WERI-Rb-1 (cell line): ENCODE results near the gene CDC27.

Source experiments
- DNase-seq: peaks from one replicate; pipeline ENCODE4 v3.0.0-alpha.2; 2020
- H3K27ac ChIP-seq: fragments of 250-450 bp; sonication (Bioruptor Pico); 2 replicates; pipeline ENCODE4 v1.5.1; 2020; ENCODE audit warnings: mild to moderate bottlenecking, moderate library complexity
- H3K27me3 ChIP-seq: fragments of 250-450 bp; sonication (Bioruptor Pico); 2 replicates; pipeline ENCODE4 v1.5.1; 2021; ENCODE audit warnings: mild to moderate bottlenecking, low read depth, moderate library complexity; ENCODE audit not compliant: insufficient read depth, severe bottlenecking
- H3K36me3 ChIP-seq: fragments of 250-450 bp; sonication (Bioruptor Pico); 2 replicates; pipeline ENCODE4 v1.5.1; 2020; ENCODE audit warnings: mild to moderate bottlenecking, moderate library complexity
- H3K4me3 ChIP-seq: 2 replicates; pipeline ENCODE4 v1.5.1; 2011; ENCODE audit warnings: low read depth, mild to moderate bottlenecking, control low read depth, low read length
- H3K9me3 ChIP-seq: fragments of 250-450 bp; sonication (Bioruptor Pico); 2 replicates; pipeline ENCODE4 v1.5.1; 2021; ENCODE audit warnings: mild to moderate bottlenecking, moderate library complexity; ENCODE audit not compliant: severe bottlenecking
- TF ChIP-seq, protein P1 (sequence below): IDR thresholded peaks from 2 replicates; pipeline ENCODE4 v1.5.1; 2011; ENCODE audit warnings: low read depth, mild to moderate bottlenecking, control low read depth, inconsistent platforms, low read length

Gene CDC27

DNA sequence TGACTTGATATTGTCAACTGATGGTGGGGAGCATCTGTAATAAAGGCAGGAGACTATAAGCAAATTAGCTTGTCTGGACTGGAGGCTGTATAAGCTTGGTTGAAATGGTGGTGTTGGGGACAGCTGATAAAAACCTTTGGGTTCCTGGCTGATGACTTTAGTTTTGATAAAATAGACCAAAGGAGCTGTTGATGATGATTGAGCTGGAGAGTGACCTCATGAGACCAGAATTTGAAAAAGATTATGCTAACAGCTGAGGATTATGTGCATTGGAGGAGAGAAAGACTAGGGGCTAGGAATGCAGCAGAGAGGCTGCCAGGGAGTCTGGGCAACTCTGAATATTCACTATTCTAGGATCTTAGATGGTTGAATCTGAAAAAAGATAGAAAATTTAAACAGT, 8.7 kb upstream of the CDC27 start:
- Histone ChIP-seq H3K9me3 (peaks cover 8% of the 10 kb centered on the region), H3K36me3 (no peaks in the 10 kb centered on the region), H3K27ac (peak overlapping the region; percentile 12; the same call in 1 of the 2 replicates), H3K27me3 (no peaks in the 10 kb centered on the region), H3K4me3 (no peak overlapping the region)
- no peak for DNase-seq
- TF ChIP-seq, protein P1, sequence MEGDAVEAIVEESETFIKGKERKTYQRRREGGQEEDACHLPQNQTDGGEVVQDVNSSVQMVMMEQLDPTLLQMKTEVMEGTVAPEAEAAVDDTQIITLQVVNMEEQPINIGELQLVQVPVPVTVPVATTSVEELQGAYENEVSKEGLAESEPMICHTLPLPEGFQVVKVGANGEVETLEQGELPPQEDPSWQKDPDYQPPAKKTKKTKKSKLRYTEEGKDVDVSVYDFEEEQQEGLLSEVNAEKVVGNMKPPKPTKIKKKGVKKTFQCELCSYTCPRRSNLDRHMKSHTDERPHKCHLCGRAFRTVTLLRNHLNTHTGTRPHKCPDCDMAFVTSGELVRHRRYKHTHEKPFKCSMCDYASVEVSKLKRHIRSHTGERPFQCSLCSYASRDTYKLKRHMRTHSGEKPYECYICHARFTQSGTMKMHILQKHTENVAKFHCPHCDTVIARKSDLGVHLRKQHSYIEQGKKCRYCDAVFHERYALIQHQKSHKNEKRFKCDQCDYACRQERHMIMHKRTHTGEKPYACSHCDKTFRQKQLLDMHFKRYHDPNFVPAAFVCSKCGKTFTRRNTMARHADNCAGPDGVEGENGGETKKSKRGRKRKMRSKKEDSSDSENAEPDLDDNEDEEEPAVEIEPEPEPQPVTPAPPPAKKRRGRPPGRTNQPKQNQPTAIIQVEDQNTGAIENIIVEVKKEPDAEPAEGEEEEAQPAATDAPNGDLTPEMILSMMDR, result no peak

DNA sequence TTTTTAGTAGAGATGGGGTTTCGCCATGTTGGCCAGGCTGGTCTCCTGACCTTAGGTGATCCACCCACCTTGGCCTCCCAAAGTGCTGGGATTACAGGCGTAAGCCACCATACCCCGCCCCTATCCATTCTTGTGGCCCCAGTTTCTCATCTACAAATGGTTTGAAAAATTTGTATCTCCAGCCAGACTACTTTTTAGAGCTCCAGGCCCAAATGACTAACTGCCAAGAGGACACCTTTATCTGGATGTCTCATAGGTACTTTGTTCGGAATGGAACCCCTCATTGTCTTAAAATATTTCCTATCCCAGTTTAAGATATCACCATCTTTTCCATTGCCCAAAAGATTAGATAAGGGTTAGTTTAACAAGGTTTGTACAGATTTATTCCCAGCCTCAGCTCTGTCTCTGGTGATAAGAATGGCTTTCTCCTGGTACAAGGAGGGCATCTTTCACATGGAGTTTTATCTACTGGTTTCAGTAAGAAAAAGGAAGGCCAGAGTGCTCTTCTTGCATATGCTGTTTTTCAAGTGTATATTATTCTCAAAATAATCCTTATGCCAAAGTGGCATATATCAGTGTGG, 4.9 kb upstream of the CDC27 start:
- Histone ChIP-seq H3K27ac (no peak overlapping the region), H3K36me3 (no peaks in the 10 kb centered on the region), H3K9me3 (peaks cover 8% of the 10 kb centered on the region), H3K4me3 (no peak overlapping the region), H3K27me3 (no peaks in the 10 kb centered on the region)
- TF ChIP-seq, protein P1, result no peak
- no peak for DNase-seq

DNA sequence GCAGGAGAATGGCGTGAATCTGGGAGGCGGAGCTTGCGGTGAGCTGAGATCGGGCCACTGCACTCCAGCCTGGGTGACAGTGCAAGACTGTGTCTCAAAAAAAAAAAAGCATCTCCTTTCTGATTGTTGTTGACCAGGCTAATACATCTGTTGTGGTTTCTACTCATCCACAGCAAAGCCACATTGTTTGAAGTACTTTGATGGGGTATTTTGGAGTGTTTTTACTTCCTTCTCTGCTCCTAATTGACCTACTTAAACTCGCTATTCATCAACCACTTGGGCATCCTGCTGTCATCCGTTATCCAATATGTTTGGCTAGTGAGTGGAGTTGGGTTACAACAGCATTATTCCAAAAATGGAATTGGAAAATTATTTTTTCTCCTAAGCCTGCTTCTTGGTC, 3.5 kb upstream of the CDC27 start:
- Histone ChIP-seq H3K9me3 (peaks cover 8% of the 10 kb centered on the region), H3K27ac (no peak overlapping the region), H3K4me3 (no peak overlapping the region), H3K36me3 (peaks cover 4% of the 10 kb centered on the region; the same call in 1 of the 2 replicates), H3K27me3 (no peaks in the 10 kb centered on the region)
- no peak for DNase-seq
- TF ChIP-seq, protein P1, result no peak

DNA sequence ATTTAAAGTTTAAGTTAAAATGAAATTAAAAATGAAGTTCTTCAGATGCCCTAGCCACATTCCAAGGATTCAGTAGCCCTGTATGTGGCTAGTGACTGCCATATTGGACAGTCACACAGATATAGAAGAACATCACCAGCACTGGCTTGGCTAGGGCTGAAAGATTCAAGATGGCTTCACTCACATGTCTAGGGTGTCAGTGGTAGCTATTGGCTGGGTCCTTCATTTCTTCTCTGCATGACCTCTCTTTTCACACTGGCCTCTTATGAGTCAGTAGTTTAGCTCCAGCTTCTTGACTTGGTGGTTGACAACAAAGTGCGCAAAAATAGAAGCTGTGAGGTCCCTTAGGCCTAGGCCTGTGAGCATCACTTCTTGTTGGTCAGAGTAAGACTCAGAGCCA, 1.7 kb upstream of the CDC27 start:
- H3K4me3 ChIP-seq, result no peak overlapping the region
- H3K27ac ChIP-seq, result no peak overlapping the region
- H3K27me3 ChIP-seq, result no peaks in the 10 kb centered on the region
- TF ChIP-seq, protein P1, result no peak
- no peak for DNase-seq
- peaks cover 3% of the 10 kb centered on the region for H3K9me3 ChIP-seq
- peaks cover 7% of the 10 kb centered on the region for H3K36me3 ChIP-seq

DNA sequence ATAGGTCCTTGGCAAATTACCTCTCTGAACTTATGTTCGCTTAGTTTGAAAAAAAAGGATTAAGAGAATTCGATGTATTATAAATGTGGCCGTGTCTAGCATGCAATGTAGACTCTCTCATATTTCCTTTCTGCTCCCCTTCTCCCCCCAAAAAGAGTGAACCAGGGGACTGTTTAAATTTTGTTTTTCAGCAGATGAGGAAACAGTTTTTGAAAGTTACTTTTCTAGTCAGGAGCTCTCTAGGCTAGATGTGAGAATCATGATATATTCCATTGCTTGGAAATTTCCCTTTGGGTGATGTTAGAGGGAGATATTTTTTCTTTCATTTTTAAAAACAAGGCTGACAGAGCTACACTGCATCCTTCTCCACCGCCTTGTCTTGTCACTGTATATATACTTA, 1.1 kb upstream of the CDC27 start:
- TF ChIP-seq, protein P1, result no peak
- H3K27me3 ChIP-seq, result no peaks in the 10 kb centered on the region
- peaks cover 10% of the 10 kb centered on the region for H3K36me3 ChIP-seq
- peak overlapping the region; percentile 63; the same call in 1 of the 2 replicates for H3K27ac ChIP-seq
- H3K4me3 ChIP-seq, result no peak overlapping the region
- H3K9me3 ChIP-seq, result no peaks in the 10 kb centered on the region
- no peak for DNase-seq

DNA sequence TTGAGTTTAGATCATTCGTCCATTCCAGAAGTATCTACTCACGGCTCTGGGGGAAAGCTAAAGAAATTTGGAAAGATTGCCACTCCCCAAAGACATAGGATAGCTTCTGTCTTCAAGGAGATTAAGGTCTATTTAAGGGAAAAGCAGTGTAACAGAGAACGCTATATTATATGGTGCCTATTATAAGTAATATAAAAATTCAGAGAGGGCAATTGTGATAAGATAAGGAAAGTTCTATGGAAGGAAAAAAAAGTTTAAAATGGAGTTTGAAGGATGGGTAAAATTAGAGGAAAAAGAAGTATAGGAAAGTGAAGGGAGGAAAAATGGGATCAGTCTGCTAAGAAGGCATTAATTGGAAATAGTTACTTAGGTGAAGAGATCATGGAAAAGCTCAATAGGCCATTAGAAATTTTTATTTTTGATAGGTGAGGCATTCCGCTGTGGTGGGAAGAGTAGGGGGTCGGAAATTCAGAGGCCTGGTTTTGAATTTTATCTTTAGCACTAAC, 690 bp upstream of the CDC27 start:
- Histone ChIP-seq H3K27ac (peak overlapping the region; percentile 63), H3K36me3 (peaks cover 10% of the 10 kb centered on the region), H3K27me3 (no peaks in the 10 kb centered on the region), H3K4me3 (peak overlapping the region; percentile 48), H3K9me3 (no peaks in the 10 kb centered on the region)
- no peak for DNase-seq
- TF ChIP-seq, protein P1, result no peak
